Keratinocyte (primary cell): Measurements from ENCODE around the gene SELENOS.

ENCODE experiments used
- EZH2 ChIP-seq: IDR thresholded peaks from one replicate; pipeline ENCODE4 v1.6.1; 2012; ENCODE audit warnings: inconsistent platforms, mild to moderate bottlenecking, low read length, moderate library complexity
- TF ChIP-seq, protein P1 (sequence below), 3 experiments: IDR thresholded peaks in 1 of 3; conservative IDR thresholded peaks in 1 of 3; optimal IDR thresholded peaks in 1 of 3; 2 replicates in 2 of 3; 3 replicates in 1 of 3; pipeline versions ENCODE3 to v1.5.1; 2011; ENCODE audit warnings: low read length in 3 of 3, mild to moderate bottlenecking in 3 of 3, moderate library complexity in 2 of 3, control low read depth in 1 of 3, inconsistent platforms in 1 of 3; ENCODE audit not compliant: insufficient read depth in 2 of 3; ENCODE audit errors: extremely low read depth in 1 of 3

GRCh38 chr15:101325263-101326025, 48.2 kb upstream of the SELENOS start:
- TF ChIP-seq EZH2, result no peak
- TF ChIP-seq, protein P1, sequence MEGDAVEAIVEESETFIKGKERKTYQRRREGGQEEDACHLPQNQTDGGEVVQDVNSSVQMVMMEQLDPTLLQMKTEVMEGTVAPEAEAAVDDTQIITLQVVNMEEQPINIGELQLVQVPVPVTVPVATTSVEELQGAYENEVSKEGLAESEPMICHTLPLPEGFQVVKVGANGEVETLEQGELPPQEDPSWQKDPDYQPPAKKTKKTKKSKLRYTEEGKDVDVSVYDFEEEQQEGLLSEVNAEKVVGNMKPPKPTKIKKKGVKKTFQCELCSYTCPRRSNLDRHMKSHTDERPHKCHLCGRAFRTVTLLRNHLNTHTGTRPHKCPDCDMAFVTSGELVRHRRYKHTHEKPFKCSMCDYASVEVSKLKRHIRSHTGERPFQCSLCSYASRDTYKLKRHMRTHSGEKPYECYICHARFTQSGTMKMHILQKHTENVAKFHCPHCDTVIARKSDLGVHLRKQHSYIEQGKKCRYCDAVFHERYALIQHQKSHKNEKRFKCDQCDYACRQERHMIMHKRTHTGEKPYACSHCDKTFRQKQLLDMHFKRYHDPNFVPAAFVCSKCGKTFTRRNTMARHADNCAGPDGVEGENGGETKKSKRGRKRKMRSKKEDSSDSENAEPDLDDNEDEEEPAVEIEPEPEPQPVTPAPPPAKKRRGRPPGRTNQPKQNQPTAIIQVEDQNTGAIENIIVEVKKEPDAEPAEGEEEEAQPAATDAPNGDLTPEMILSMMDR (optimal IDR thresholded peaks at IDR 0.05 in 1 of 3, IDR thresholded peaks at IDR 0.05 in 1 of 3, conservative IDR thresholded peaks at IDR 0.05 in 1 of 3; ENCODE audit: extremely low read depth in 1 of 3, insufficient read depth in 2 of 3, low read length in 3 of 3), result no peak
